Right lobe of liver (tissue), 4 donors: ENCODE results near the gene TMEM41A.

Experiments
- CTCF ChIP-seq, 4 donors: fragments of 200-600 bp in 3 of 4; fragments of 450-650 bp in 1 of 4; IDR thresholded peaks; one replicate each; pipeline versions ENCODE4 v1.5.1 to v1.8.0; 2016 to 2022; ENCODE audit warnings: antibody characterized with exemption in 4 of 4, mild to moderate bottlenecking in 2 of 4
- POLR2A ChIP-seq: fragments of 450-650 bp; IDR thresholded peaks from one replicate; pipeline ENCODE4 v1.6.1; 2017; ENCODE audit warnings: antibody characterized with exemption, mild to moderate bottlenecking
- donor health status: DM: no; HTN: no; CAD: no.
- donor health status: DM: no; HTN: no; CAD: no.
- donor health status: DM: no; HTN: yes; CAD: no.

DNA sequence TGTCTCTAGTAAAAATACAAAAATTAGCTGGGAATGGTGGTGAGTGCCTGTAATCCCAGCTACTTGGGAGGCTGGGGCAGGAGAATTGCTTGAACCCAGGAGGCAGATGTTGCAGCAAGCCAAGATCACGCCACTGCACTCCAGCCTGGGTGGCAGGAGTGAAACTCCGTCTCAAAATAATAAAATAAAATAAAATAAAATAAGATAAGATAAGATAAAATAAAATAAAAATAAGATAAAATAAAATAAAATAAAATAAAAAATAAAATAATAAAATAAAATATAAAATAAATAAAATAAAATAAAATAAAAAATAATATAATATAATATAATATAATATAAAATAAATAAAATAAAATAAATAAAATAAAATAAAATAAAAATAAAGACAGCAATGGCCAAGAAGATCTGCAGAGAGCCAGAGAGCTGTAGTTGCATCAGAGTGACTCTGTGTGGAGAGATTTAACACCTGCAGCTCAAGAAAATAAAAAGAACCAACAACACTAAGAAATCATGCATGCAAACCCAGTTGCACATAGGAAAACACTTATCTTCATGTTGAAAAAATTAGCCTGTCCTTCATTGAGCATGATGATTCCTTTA is 27.6 kb upstream of the TMEM41A start:
- TF ChIP-seq POLR2A: no peak
- TF ChIP-seq CTCF (IDR thresholded peaks at IDR 0.05): no peak
